Astrocyte (in vitro differentiated cells and primary cell): Measurements from ENCODE around the gene TSPAN2.

ENCODE experiments used
- CTCF ChIP-seq: IDR thresholded peaks from 2 replicates; pipeline ENCODE4 v1.5.1; 2011; ENCODE audit warnings: low read depth, mild to moderate bottlenecking, inconsistent platforms, low read length, moderate library complexity; ENCODE audit not compliant: insufficient read depth
- EZH2 ChIP-seq: IDR thresholded peaks from 2 replicates; pipeline ENCODE4 v1.6.1; 2012; ENCODE audit warnings: mild to moderate bottlenecking, low read length, inconsistent platforms; ENCODE audit not compliant: insufficient read depth

- no peak for TF ChIP-seq EZH2
- TF ChIP-seq CTCF = no peak
These were observed 33.8 kb upstream of the TSPAN2 start for GRCh38 chr1:115123116-115123515.
